KMS-11 (cell line): Measurements from ENCODE around the gene TTK.

Experiments used
- H2AFZ ChIP-seq: fragments of 200-600 bp; sonication (generic); 2 replicates; pipeline ENCODE4 v1.6.1; 2016; ENCODE audit warnings: antibody characterized with exemption, mixed run types, low read depth
- H3K27ac ChIP-seq: fragments of 200-600 bp; sonication (generic); 2 replicates; pipeline ENCODE4 v1.6.1; 2016; ENCODE audit warnings: mild to moderate bottlenecking, mixed run types
- H3K27me3 ChIP-seq: fragments of 200-600 bp; sonication (generic); 2 replicates; pipeline ENCODE4 v1.6.1; 2017; ENCODE audit warnings: mild to moderate bottlenecking, low read depth, mixed run types, moderate library complexity; ENCODE audit not compliant: insufficient read depth
- H3K36me3 ChIP-seq: fragments of 200-600 bp; sonication (generic); 2 replicates; pipeline ENCODE4 v1.6.1; 2017; ENCODE audit warnings: mild to moderate bottlenecking, mixed run types; ENCODE audit not compliant: insufficient read depth
- H3K4me1 ChIP-seq: fragments of 200-600 bp; sonication (generic); 2 replicates; pipeline ENCODE4 v1.6.1; 2016; ENCODE audit warnings: mild to moderate bottlenecking, low read depth, mixed run types; ENCODE audit not compliant: poor library complexity, severe bottlenecking
- H3K4me2 ChIP-seq: fragments of 200-600 bp; sonication (generic); 2 replicates; pipeline ENCODE4 v1.7.0; 2016; ENCODE audit warnings: mild to moderate bottlenecking, mixed run types
- H3K4me3 ChIP-seq: fragments of 200-600 bp; sonication (generic); IDR thresholded peaks from 2 replicates; pipeline ENCODE4 v1.6.1; 2017; ENCODE audit warnings: low read depth, low read length, mixed read lengths; ENCODE audit not compliant: insufficient read depth
- H3K79me2 ChIP-seq: fragments of 200-600 bp; sonication (generic); 2 replicates; pipeline ENCODE4 v1.6.1; 2016; ENCODE audit warnings: low read depth, mixed run types; ENCODE audit not compliant: insufficient read depth
- H3K9ac ChIP-seq: fragments of 200-600 bp; sonication (generic); 2 replicates; pipeline ENCODE4 v1.6.1; 2016; ENCODE audit warnings: mild to moderate bottlenecking, mixed run types
- H4K20me1 ChIP-seq: fragments of 200-600 bp; sonication (generic); 2 replicates; pipeline ENCODE4 v1.6.1; 2016; ENCODE audit warnings: mild to moderate bottlenecking, mixed run types; ENCODE audit not compliant: insufficient read depth
- TF ChIP-seq, protein P1 (sequence below): fragments of 200-600 bp; sonication (generic); conservative IDR thresholded peaks from 2 replicates; pipeline ENCODE4 v1.6.1; 2017; ENCODE audit warnings: low read depth, mild to moderate bottlenecking, antibody characterized with exemption, low read length, moderate library complexity, mixed read lengths

Gene TTK

GRCh38 chr6:80009531-80009930 is 5.1 kb downstream of the TTK start:
- no peaks in the 10 kb centered on the region for H3K27me3 ChIP-seq
- no peaks in the 10 kb centered on the region for H4K20me1 ChIP-seq
- no peaks in the 10 kb centered on the region for H3K36me3 ChIP-seq
- no peak overlapping the region for H3K4me2 ChIP-seq
- no peak overlapping the region for H3K4me3 ChIP-seq
- H3K27ac ChIP-seq = no peak overlapping the region
- H2AFZ ChIP-seq = no peak overlapping the region
- H3K9ac ChIP-seq = no peak overlapping the region
- TF ChIP-seq, protein P1, sequence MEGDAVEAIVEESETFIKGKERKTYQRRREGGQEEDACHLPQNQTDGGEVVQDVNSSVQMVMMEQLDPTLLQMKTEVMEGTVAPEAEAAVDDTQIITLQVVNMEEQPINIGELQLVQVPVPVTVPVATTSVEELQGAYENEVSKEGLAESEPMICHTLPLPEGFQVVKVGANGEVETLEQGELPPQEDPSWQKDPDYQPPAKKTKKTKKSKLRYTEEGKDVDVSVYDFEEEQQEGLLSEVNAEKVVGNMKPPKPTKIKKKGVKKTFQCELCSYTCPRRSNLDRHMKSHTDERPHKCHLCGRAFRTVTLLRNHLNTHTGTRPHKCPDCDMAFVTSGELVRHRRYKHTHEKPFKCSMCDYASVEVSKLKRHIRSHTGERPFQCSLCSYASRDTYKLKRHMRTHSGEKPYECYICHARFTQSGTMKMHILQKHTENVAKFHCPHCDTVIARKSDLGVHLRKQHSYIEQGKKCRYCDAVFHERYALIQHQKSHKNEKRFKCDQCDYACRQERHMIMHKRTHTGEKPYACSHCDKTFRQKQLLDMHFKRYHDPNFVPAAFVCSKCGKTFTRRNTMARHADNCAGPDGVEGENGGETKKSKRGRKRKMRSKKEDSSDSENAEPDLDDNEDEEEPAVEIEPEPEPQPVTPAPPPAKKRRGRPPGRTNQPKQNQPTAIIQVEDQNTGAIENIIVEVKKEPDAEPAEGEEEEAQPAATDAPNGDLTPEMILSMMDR = no peak
- H3K79me2 ChIP-seq = peaks cover 17% of the 10 kb centered on the region; the same call in 1 of the 2 replicates
- peaks cover 4% of the 10 kb centered on the region for H3K4me1 ChIP-seq

GRCh38 chr6:80010288-80010687 is 5.8 kb downstream of the TTK start:
- H4K20me1 ChIP-seq = no peaks in the 10 kb centered on the region
- H2AFZ ChIP-seq = no peak overlapping the region
- no peaks in the 10 kb centered on the region for H3K36me3 ChIP-seq
- H3K9ac ChIP-seq = no peak overlapping the region
- no peak overlapping the region for H3K4me3 ChIP-seq
- H3K4me1 ChIP-seq = peaks cover 4% of the 10 kb centered on the region
- H3K4me2 ChIP-seq = no peak overlapping the region
- peaks cover 13% of the 10 kb centered on the region; the same call in 1 of the 2 replicates for H3K79me2 ChIP-seq
- H3K27ac ChIP-seq = no peak overlapping the region
- H3K27me3 ChIP-seq = no peaks in the 10 kb centered on the region
- TF ChIP-seq, protein P1 = no peak

GRCh38 chr6:80015839-80016435 is 11.5 kb downstream of the TTK start:
- no peaks in the 10 kb centered on the region for H4K20me1 ChIP-seq
- H3K79me2 ChIP-seq = no peaks in the 10 kb centered on the region
- TF ChIP-seq, protein P1 = no peak
- H3K36me3 ChIP-seq = no peaks in the 10 kb centered on the region
- no peak overlapping the region for H2AFZ ChIP-seq
- no peaks in the 10 kb centered on the region for H3K27me3 ChIP-seq
- H3K27ac ChIP-seq = no peak overlapping the region
- no peak overlapping the region for H3K4me2 ChIP-seq
- H3K4me1 ChIP-seq = no peaks in the 10 kb centered on the region
- H3K4me3 ChIP-seq = no peak overlapping the region
- H3K9ac ChIP-seq = no peak overlapping the region

- Histone ChIP-seq H3K4me1 (no peaks in the 10 kb centered on the region), H3K27ac (no peak overlapping the region), H3K4me3 (no peak overlapping the region), H3K79me2 (no peaks in the 10 kb centered on the region), H3K36me3 (no peaks in the 10 kb centered on the region), H2AFZ (no peak overlapping the region), H4K20me1 (no peaks in the 10 kb centered on the region), H3K27me3 (no peaks in the 10 kb centered on the region), H3K4me2 (no peak overlapping the region), H3K9ac (no peak overlapping the region)
- TF ChIP-seq, protein P1 = no peak
Observed at GRCh38 chr6:80020381-80021120, 16.1 kb downstream of the TTK start.
